H9 (cell line): ENCODE results near the gene DGUOK. TPM values are rescaled to one million over a fixed set of nuclear protein-coding genes. Genes with fewer than 3 reads are reported as not detected.
"Not testable (repeated sequence)": the region's sequence is repeated elsewhere in the genome, so short reads cannot be mapped to it uniquely, and the experiment has no call there.

Experiments
- DNase-seq: peaks from one replicate; pipeline ENCODE4 v3.0.0-alpha.2; 2017
- H2AFZ ChIP-seq: one replicate; pipeline ENCODE4 v1.6.1; 2013; ENCODE audit warnings: mild to moderate bottlenecking, low read length, control low read depth, moderate library complexity
- H2AK5ac ChIP-seq: 2 replicates; pipeline ENCODE4 v1.6.1; 2013; ENCODE audit warnings: low read length, control low read depth, mixed read lengths; ENCODE audit not compliant: insufficient read length
- H2BK120ac ChIP-seq: one replicate; pipeline ENCODE4 v1.6.1; 2013; ENCODE audit warnings: low read depth, mild to moderate bottlenecking, low read length, control low read depth, inconsistent platforms; ENCODE audit not compliant: poor library complexity, severe bottlenecking
- H2BK12ac ChIP-seq: 2 replicates; pipeline ENCODE4 v1.6.1; 2013; ENCODE audit warnings: low read length, control low read depth, mixed read lengths, low read depth; ENCODE audit not compliant: insufficient read length
- H2BK15ac ChIP-seq: 2 replicates; pipeline ENCODE4 v1.6.1; 2013; ENCODE audit warnings: low read depth, low read length, control low read depth
- H2BK20ac ChIP-seq: one replicate; pipeline ENCODE4 v1.6.1; 2013; ENCODE audit warnings: low read depth, mild to moderate bottlenecking, low read length, control low read depth, inconsistent platforms; ENCODE audit not compliant: poor library complexity, severe bottlenecking
- H2BK5ac ChIP-seq: 2 replicates; pipeline ENCODE4 v1.6.1; 2013; ENCODE audit warnings: low read length, control low read depth, mixed read lengths; ENCODE audit not compliant: insufficient read length
- H3K14ac ChIP-seq: 2 replicates; pipeline ENCODE4 v1.6.1; 2013; ENCODE audit warnings: low read length, control low read depth; ENCODE audit not compliant: insufficient read depth
- H3K18ac ChIP-seq: 2 replicates; pipeline ENCODE4 v1.6.1; 2013; ENCODE audit warnings: low read depth, mild to moderate bottlenecking, mixed read lengths, low read length, control low read depth; ENCODE audit not compliant: insufficient read length
- H3K23ac ChIP-seq: 2 replicates; pipeline ENCODE4 v1.6.1; 2013; ENCODE audit warnings: low read length, control low read depth, mixed read lengths, low read depth; ENCODE audit not compliant: insufficient read length
- H3K23me2 ChIP-seq: 2 replicates; pipeline ENCODE4 v1.6.1; 2013; ENCODE audit warnings: low read depth, mild to moderate bottlenecking, mixed read lengths, low read length, control low read depth; ENCODE audit not compliant: insufficient read length, poor library complexity, severe bottlenecking
- H3K27ac ChIP-seq: 2 replicates; pipeline ENCODE4 v1.5.1; 2013; ENCODE audit warnings: low read length, control low read depth, mixed read lengths, low read depth; ENCODE audit not compliant: insufficient read length
- H3K27me3 ChIP-seq: 2 replicates; pipeline ENCODE4 v1.6.1; 2013; ENCODE audit warnings: low read length, control low read depth, inconsistent platforms; ENCODE audit not compliant: insufficient read depth
- H3K4ac ChIP-seq: 2 replicates; pipeline ENCODE4 v1.6.1; 2013; ENCODE audit warnings: low read depth, mild to moderate bottlenecking, control low read depth, inconsistent platforms, low read length, moderate library complexity
- H3K4me1 ChIP-seq: 2 replicates; pipeline ENCODE4 v1.6.1; 2013; ENCODE audit warnings: low read length, control low read depth, inconsistent platforms; ENCODE audit not compliant: insufficient read depth
- H3K4me2 ChIP-seq: 2 replicates; pipeline ENCODE4 v1.6.1; 2013; ENCODE audit warnings: low read length, control low read depth, mixed read lengths; ENCODE audit not compliant: insufficient read length, insufficient read depth
- H3K56ac ChIP-seq: 2 replicates; pipeline ENCODE4 v1.6.1; 2013; ENCODE audit warnings: low read depth, mild to moderate bottlenecking, mixed read lengths, low read length, control low read depth; ENCODE audit not compliant: insufficient read length
- H3K79me1 ChIP-seq: 2 replicates; pipeline ENCODE4 v1.6.1; 2013; ENCODE audit warnings: low read depth, mild to moderate bottlenecking, moderate library complexity, low read length, control low read depth, inconsistent platforms; ENCODE audit not compliant: insufficient read depth, poor library complexity, severe bottlenecking
- H3K79me2 ChIP-seq: 2 replicates; pipeline ENCODE4 v1.6.1; 2013; ENCODE audit warnings: low read length, control low read depth, inconsistent platforms; ENCODE audit not compliant: insufficient read depth
- H3K9ac ChIP-seq: 2 replicates; pipeline ENCODE4 v1.6.1; 2013; ENCODE audit warnings: low read length, control low read depth, mixed read lengths; ENCODE audit not compliant: insufficient read length; ENCODE audit errors: extremely low read depth
- H3K9me3 ChIP-seq: one replicate; pipeline ENCODE4 v1.6.1; 2013; ENCODE audit warnings: low read depth, low read length, inconsistent platforms; ENCODE audit not compliant: control insufficient read depth
- H3T11ph ChIP-seq: one replicate; pipeline ENCODE4 v1.6.1; 2013; ENCODE audit warnings: mild to moderate bottlenecking, low read length, control low read depth, inconsistent platforms
- H4K20me1 ChIP-seq: one replicate; pipeline ENCODE4 v1.6.1; 2013; ENCODE audit not compliant: control insufficient read depth, insufficient read length, insufficient read depth
- H4K5ac ChIP-seq: 2 replicates; pipeline ENCODE4 v1.6.1; 2013; ENCODE audit warnings: low read depth, mild to moderate bottlenecking, mixed read lengths, low read length, control low read depth; ENCODE audit not compliant: insufficient read length
- H4K8ac ChIP-seq: replicated peaks from 2 replicates; pipeline ENCODE4 v1.6.1; 2013; ENCODE audit warnings: low read length, control low read depth, mixed read lengths, low read depth; ENCODE audit not compliant: insufficient read length
- H4K91ac ChIP-seq: 2 replicates; pipeline ENCODE4 v1.6.1; 2013; ENCODE audit warnings: low read depth, mild to moderate bottlenecking, moderate library complexity, mixed read lengths, low read length, control low read depth; ENCODE audit not compliant: insufficient read length
- H3K27ac Mint-ChIP-seq, 3 experiments: 2 replicates in 2 of 3; 3 replicates in 1 of 3; pipeline ENCODE4 v1.8.0; 2020 to 2021; ENCODE audit warnings: mixed read lengths in 3 of 3, mild to moderate bottlenecking in 1 of 3, moderate library complexity in 1 of 3
- H3K27me3 Mint-ChIP-seq: 2 replicates; pipeline ENCODE4 v1.8.0; 2021; ENCODE audit warnings: low read depth, mild to moderate bottlenecking, moderate library complexity, mixed read lengths
- H3K36me3 Mint-ChIP-seq, 3 experiments: 2 replicates in 2 of 3; 3 replicates in 1 of 3; pipeline ENCODE4 v1.8.0; 2020 to 2021; ENCODE audit warnings: low read depth in 3 of 3, mixed read lengths in 3 of 3; ENCODE audit not compliant: insufficient read depth in 1 of 3
- H3K4me1 Mint-ChIP-seq, 2 experiments: 2 replicates each; pipeline ENCODE4 v1.8.0; 2020; ENCODE audit warnings: mixed read lengths in 2 of 2
- H3K4me3 Mint-ChIP-seq, 2 experiments: 2 replicates in 1 of 2; 3 replicates in 1 of 2; pipeline ENCODE4 v1.8.0; 2020 to 2021; ENCODE audit warnings: mild to moderate bottlenecking in 2 of 2, mixed read lengths in 2 of 2, moderate library complexity in 1 of 2
- H3K9me3 Mint-ChIP-seq, 2 experiments: 2 replicates in 1 of 2; 3 replicates in 1 of 2; pipeline ENCODE4 v1.8.0; 2020; ENCODE audit warnings: mild to moderate bottlenecking in 2 of 2, mixed read lengths in 2 of 2, moderate library complexity in 1 of 2
- WGBS: extraction: QIAGEN DNeasy Blood & Tissue Kit; methylation state at CpG from one replicate; pipeline ENCODE4 v1.1.7; 2013; ENCODE audit warnings: missing lambda C conversion rate, low lambda C conversion rate, mixed read lengths; ENCODE audit not compliant: insufficient read length; ENCODE audit errors: extremely low coverage; 5-methylcytosine and 5-hydroxymethylcytosine counted together
- total RNA-seq: library from RNA; stranded (reverse); gene quantifications from 2 replicates; pipeline ENCODE4 v1.2.1, GENCODE V29; 2021
- TF ChIP-seq, protein P1 (sequence below): fragments of 200-600 bp; sonication (generic); conservative IDR thresholded peaks from 3 replicates; pipeline ENCODE4 v1.8.0; 2021; ENCODE audit warnings: antibody characterized with exemption, mild to moderate bottlenecking

Gene DGUOK
- total RNA-seq, 1 experiment from 2014 or later: 98.5 TPM

DNA sequence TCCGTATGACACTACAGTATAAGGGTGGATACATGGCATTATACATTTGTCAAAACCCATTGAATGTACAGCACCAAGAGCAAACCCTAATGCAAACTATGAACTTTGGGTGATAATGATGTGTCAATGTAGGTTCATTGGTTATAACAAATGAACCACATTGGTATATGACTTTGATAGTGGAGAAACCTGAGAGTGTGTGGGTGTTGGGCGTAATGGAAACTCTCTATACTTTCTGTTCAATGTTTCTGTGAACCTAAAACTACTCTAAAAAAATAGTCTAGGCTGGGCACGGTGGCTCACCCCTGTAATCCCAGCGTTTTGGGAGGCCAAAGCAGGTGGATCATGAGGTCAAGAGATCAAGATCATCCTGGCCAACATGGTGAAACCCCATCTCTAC is 40.3 kb upstream of the DGUOK start:
- Mint-ChIP-seq H3K4me1 (peaks cover 3 to 4% of the 10 kb centered on the region in 2 experiments), H3K27ac (no peak overlapping the region), H3K36me3 (no peaks in the 10 kb centered on the region), H3K27me3 (peaks cover 2% of the 10 kb centered on the region; the same call in 1 of the 2 replicates), H3K4me3 (no peak overlapping the region), H3K9me3 (no peaks in the 10 kb centered on the region)
- Histone ChIP-seq H2BK15ac (no peak overlapping the region), H3K9me3 (no peaks in the 10 kb centered on the region), H3K79me1 (no peaks in the 10 kb centered on the region), H3K23ac (no peak overlapping the region), H3K14ac (no peak overlapping the region), H2AFZ (no peak overlapping the region), H3K23me2 (no peaks in the 10 kb centered on the region), H3K27ac (no peak overlapping the region), H2BK5ac (no peak overlapping the region), H3K9ac (no peak overlapping the region), H3K4ac (no peak overlapping the region), H2BK12ac (no peak overlapping the region), H2BK20ac (no peak overlapping the region), H4K20me1 (no peaks in the 10 kb centered on the region), H3T11ph (no peak overlapping the region), H3K4me1 (no peaks in the 10 kb centered on the region), H3K56ac (no peak overlapping the region), H4K8ac (no peak overlapping the region), H2BK120ac (no peak overlapping the region), H4K91ac (no peak overlapping the region), H3K18ac (no peak overlapping the region), H3K27me3 (no peaks in the 10 kb centered on the region), H3K79me2 (no peaks in the 10 kb centered on the region), H4K5ac (no peak overlapping the region), H2AK5ac (no peak overlapping the region), H3K4me2 (no peak overlapping the region)
- TF ChIP-seq, protein P1, sequence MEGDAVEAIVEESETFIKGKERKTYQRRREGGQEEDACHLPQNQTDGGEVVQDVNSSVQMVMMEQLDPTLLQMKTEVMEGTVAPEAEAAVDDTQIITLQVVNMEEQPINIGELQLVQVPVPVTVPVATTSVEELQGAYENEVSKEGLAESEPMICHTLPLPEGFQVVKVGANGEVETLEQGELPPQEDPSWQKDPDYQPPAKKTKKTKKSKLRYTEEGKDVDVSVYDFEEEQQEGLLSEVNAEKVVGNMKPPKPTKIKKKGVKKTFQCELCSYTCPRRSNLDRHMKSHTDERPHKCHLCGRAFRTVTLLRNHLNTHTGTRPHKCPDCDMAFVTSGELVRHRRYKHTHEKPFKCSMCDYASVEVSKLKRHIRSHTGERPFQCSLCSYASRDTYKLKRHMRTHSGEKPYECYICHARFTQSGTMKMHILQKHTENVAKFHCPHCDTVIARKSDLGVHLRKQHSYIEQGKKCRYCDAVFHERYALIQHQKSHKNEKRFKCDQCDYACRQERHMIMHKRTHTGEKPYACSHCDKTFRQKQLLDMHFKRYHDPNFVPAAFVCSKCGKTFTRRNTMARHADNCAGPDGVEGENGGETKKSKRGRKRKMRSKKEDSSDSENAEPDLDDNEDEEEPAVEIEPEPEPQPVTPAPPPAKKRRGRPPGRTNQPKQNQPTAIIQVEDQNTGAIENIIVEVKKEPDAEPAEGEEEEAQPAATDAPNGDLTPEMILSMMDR: no peak
- no peak for DNase-seq
- WGBS: no CpG with 5 or more reads among the region's 4 CpGs

DNA sequence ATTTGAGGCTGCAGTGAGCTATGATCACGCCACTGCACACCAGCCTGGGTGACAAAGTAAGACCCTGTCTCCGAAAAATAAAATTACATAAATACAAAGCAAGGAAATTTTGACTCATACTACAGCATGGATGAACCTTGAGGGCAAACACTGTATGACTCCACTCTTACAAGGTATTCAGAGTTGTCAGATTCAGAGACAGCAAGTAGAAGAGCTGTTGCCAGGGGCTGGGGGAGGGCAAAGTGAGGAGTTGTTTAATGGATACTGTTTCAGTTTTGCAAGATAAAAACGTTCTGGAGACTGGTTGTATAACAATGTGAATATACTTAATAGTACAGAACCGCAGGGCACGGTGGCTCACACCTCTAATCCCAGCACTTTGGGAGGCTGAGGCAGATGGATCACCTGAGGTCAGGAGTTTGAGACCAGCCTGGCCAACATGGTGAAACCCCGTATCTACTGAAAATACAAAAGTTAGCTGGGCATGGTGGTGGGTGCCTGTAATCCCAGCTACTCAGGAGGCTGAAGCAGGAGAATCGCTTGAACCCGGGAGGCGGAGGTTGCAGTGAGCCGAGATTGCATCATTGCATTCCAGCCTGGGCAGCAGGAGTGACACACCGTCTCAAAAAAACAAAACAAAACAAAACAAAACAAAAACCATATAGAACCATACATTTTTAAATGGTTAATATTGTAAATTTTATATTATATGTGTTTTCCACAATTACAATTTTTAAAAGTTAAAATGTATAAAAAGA is 38.9 kb upstream of the DGUOK start:
- not testable (repeated sequence) for H2BK120ac ChIP-seq, H2BK5ac ChIP-seq, DNase-seq, H2AK5ac ChIP-seq, H3K27me3 Mint-ChIP-seq, H3K9me3 Mint-ChIP-seq, H4K5ac ChIP-seq, H3K23me2 ChIP-seq, H3K9me3 ChIP-seq, H3K79me2 ChIP-seq, H3K4me1 ChIP-seq, H3K9ac ChIP-seq, H3K4me3 Mint-ChIP-seq, H3K4me1 Mint-ChIP-seq, H3K27ac ChIP-seq, H3K18ac ChIP-seq, H2BK12ac ChIP-seq, H3K14ac ChIP-seq, H3K4me2 ChIP-seq, H2AFZ ChIP-seq, H3K27me3 ChIP-seq, H3K56ac ChIP-seq, H4K91ac ChIP-seq, H3K27ac Mint-ChIP-seq, H3K23ac ChIP-seq, H3K36me3 Mint-ChIP-seq, H3K4ac ChIP-seq, H2BK15ac ChIP-seq, H3T11ph ChIP-seq, H3K79me1 ChIP-seq, H4K8ac ChIP-seq, H2BK20ac ChIP-seq, H4K20me1 ChIP-seq
- WGBS: no CpG with 5 or more reads among the region's 11 CpGs
